Mesothelial cell of epicardium (in vitro differentiated cells): ENCODE results near the gene DDX39A. TPM values are rescaled to one million over a fixed set of nuclear protein-coding genes. Genes with fewer than 3 reads are reported as not detected.

Experiments used
- DNase-seq, 2 experiments: peaks; one replicate each; pipeline ENCODE4 v3.0.0; 2021; ENCODE audit warnings: low spot score in 2 of 2; ENCODE audit not compliant: unreplicated experiment in 2 of 2
- H3K27ac Mint-ChIP-seq: 2 replicates; pipeline ENCODE4 v1.8.0; 2021; ENCODE audit warnings: mixed read lengths
- H3K27me3 Mint-ChIP-seq: 2 replicates; pipeline ENCODE4 v1.8.0; 2021; ENCODE audit warnings: low read depth, mixed read lengths
- H3K36me3 Mint-ChIP-seq: 2 replicates; pipeline ENCODE4 v1.8.0; 2021; ENCODE audit warnings: mixed read lengths
- H3K4me1 Mint-ChIP-seq: 2 replicates; pipeline ENCODE4 v1.8.0; 2021; ENCODE audit warnings: mixed read lengths
- H3K4me3 Mint-ChIP-seq: 2 replicates; pipeline ENCODE4 v1.8.0; 2021; ENCODE audit warnings: mild to moderate bottlenecking, moderate library complexity, mixed read lengths
- H3K9me3 Mint-ChIP-seq: 2 replicates; pipeline ENCODE4 v1.8.0; 2021; ENCODE audit warnings: mixed read lengths
- CTCF ChIP-seq: fragments of 200-600 bp; sonication (generic); IDR thresholded peaks from one replicate; pipeline ENCODE4 v1.5.0; 2021; ENCODE audit warnings: antibody characterized with exemption; ENCODE audit not compliant: unreplicated experiment
- total RNA-seq: library from RNA; stranded (reverse); gene quantifications from 3 replicates; pipeline ENCODE4 v1.2.1, GENCODE V29; 2021

The DDX39A gene
- total RNA-seq, 1 donor from 2014 or later, result 68.6 TPM

- Mint-ChIP-seq H3K9me3 (no peaks in the 10 kb centered on the region), H3K27ac (no peak overlapping the region), H3K36me3 (peaks cover 5% of the 10 kb centered on the region), H3K4me1 (peaks cover 26% of the 10 kb centered on the region), H3K4me3 (no peak overlapping the region), H3K27me3 (no peaks in the 10 kb centered on the region)
- DNase-seq, result no peak
- no peak for TF ChIP-seq CTCF
Observed at GRCh38 chr19:14437578-14438140, 18.5 kb upstream of the DDX39A start.

DNA sequence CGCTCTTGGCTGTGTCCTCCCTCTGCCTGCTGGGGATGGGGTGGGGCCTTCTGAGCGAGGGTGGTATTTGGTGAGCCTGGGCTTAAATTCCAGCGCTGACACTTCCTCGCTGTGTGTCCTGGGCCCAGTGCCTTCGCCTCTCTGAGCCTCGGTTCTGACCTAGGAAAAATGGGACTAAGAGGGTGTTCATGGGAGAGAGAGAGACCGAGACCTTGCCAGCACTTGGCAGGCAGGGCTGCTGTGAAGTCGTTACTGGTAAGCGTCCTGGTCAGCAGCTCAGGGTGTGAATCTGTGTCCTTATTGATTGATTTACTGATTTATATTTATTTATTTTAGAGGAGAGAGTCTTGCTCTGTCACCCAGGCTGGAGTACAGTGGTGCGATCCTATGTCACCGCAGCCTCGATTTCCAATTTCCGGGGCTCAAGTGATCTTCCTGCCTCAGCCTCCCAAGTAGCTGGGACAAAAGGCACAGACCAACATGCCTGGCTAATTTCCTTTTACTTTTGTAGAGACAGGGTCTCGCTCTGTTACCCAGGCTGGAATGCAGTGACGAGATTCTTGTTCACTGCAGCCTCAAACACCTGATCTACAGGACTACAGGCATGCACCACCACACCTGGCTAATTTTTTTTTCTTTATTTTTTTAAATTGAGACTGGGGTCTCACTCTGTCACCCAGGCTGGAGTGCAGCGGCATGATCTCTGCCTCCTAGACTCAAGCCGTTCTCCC lies 16.3 kb upstream of the DDX39A start:
- Mint-ChIP-seq H3K9me3 (no peaks in the 10 kb centered on the region), H3K27ac (peak overlapping the region; percentile 34), H3K27me3 (peaks cover 13% of the 10 kb centered on the region), H3K4me3 (peak overlapping the region; percentile 33), H3K36me3 (no peaks in the 10 kb centered on the region), H3K4me1 (peaks cover 29% of the 10 kb centered on the region)
- no peak for TF ChIP-seq CTCF
- no peak for DNase-seq

- Mint-ChIP-seq H3K27ac (peak overlapping the region; percentile 86), H3K27me3 (peaks cover 16% of the 10 kb centered on the region), H3K9me3 (no peaks in the 10 kb centered on the region), H3K36me3 (no peaks in the 10 kb centered on the region), H3K4me3 (peak overlapping the region; percentile 63), H3K4me1 (peaks cover 22% of the 10 kb centered on the region)
- DNase-seq, result no peak
- TF ChIP-seq CTCF, result no peak
Observed at GRCh38 chr19:14434543-14435319, 15.6 kb upstream of the DDX39A start.

DNA sequence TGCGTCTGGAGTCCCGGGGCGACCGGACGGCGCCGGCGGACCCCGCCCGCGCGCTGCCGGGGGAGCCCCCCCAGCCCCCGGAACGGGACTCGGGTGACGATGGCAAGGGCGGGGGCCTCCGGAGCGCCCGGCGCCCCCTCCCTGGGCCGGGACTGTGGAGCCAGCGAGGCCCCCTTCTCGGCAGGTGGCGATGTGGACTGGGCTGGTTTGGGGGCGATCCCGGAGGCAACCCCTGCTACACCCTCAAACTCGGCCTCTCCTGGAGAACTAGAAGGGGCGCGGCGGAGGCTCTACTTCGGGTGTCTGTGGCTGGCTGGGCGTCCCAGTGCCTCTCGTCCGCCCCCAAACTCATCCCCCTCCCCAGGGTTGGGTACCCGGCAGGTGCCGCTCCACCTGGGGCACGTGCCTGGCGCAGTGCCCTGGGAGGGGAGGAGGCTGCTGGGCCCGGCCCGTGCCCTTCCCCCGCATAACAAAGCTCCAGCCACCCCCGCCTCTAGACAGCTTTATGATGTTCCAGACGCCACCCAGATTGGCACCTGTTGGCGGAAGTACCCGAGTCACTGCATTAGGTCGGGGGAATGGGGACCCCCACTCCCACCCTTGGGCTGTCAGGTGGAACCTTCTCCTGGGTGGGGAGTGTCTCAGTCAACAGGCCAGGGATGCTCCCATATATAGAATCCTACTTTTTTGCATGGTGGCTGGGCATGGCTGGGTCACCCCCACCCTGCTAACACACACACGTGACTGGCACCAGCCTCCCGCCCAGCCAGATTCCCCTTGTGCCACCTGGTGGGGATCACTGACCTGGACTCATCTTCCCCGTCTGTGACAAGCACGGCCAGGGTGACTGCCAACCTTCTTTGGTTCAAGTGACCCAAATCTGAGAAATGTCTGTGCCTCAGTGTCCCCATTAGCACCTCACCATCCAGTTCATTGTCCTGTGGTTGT lies 14.7 kb upstream of the DDX39A start:
- no peak for DNase-seq
- peaks cover 17% of the 10 kb centered on the region for H3K4me1 Mint-ChIP-seq
- no peaks in the 10 kb centered on the region for H3K36me3 Mint-ChIP-seq
- no peak for TF ChIP-seq CTCF
- peaks cover 16% of the 10 kb centered on the region for H3K27me3 Mint-ChIP-seq
- peak overlapping the region; percentile 66 for H3K27ac Mint-ChIP-seq
- no peaks in the 10 kb centered on the region for H3K9me3 Mint-ChIP-seq
- peak overlapping the region; percentile 63 for H3K4me3 Mint-ChIP-seq

GRCh38 chr19:14432791-14433553 lies 13.8 kb upstream of the DDX39A start, which contains the start of gene PKN1:
PKN1 (plus strand) TSS chr19:14433306; CDS start chr19:14433522, 216 bp downstream.
- no peaks in the 10 kb centered on the region for H3K9me3 Mint-ChIP-seq
- H3K4me1 Mint-ChIP-seq, result peaks cover 17% of the 10 kb centered on the region
- no peak for TF ChIP-seq CTCF
- peaks cover 16% of the 10 kb centered on the region for H3K27me3 Mint-ChIP-seq
- H3K4me3 Mint-ChIP-seq, result peak within 1 kb of the TSS; percentile 79
- peak within 1 kb of the TSS; percentile 76 for H3K27ac Mint-ChIP-seq
- H3K36me3 Mint-ChIP-seq, result no peaks in the 10 kb centered on the region
- DNase-seq, result peak in 1 of 2 experiments; percentile 52
